ENCODE measurements around the gene VTCN1.

DNA sequence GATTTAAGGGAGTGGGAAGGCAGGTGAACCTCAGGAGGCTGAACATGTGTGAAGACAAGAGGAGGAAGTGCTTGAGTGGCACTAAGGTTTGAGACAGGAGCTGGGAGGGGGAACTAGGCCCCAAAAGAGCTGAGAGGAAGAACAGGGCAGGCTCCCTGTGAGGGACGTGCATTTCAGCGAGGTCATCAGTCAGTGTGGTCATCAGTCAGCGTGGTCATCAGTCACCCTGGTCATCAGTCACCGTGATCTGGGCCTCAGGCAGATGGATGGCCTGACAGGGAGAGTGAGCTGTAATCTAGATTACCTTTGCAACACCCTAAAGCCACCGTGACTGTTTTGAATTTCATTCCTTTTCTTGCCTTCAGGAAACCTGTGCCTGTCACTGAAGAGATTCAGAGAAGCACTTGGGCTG is 29.1 kb downstream of the VTCN1 start:
- TF ChIP-seq POLR2A (IDR thresholded peaks at IDR 0.05; ENCODE audit: low read length) (no peak), GATA1 (IDR thresholded peaks at IDR 0.05; ENCODE audit: low read depth, low read length) (no peak)

Measured in erythroblast (primary cell).